DMS53 treated with DMSO at 0.1 percent for 48 hours (cell line): ENCODE data around the gene B3GNT5.
A peak's percentile ranks its signal among the peaks of the same experiment; 100 is the strongest.

ENCODE experiments used
- DNase-seq: peaks from one replicate; lab custom pipeline; 2025; ENCODE audit not compliant: unreplicated experiment; lab: John Stamatoyannopoulos, UW

Gene B3GNT5

DNA sequence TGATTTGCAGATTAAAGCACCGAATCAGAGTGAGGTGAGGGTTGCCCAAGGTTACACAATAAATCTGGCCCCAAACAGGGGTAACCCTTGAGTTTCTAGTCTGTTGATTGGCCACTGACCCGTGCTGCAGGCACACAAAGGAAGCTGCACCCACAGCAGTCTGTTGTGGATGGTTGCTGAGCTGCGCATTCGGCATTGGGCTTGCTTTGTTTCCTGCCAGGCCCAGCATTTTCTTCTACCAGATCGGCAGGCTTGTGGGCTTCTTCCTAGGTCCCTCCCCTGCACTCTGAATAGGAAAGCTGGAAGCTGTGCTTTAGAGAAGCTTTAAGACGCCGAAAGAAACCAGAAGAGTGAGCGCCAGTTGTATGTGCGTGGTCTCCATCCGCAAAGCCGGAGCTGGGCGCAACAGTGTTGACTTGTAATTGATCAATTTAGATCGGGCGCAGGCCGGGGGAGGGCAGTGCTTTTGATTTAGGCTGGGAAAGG is 12.1 kb downstream of the B3GNT5 start:
- DNase-seq = no peak

DNA sequence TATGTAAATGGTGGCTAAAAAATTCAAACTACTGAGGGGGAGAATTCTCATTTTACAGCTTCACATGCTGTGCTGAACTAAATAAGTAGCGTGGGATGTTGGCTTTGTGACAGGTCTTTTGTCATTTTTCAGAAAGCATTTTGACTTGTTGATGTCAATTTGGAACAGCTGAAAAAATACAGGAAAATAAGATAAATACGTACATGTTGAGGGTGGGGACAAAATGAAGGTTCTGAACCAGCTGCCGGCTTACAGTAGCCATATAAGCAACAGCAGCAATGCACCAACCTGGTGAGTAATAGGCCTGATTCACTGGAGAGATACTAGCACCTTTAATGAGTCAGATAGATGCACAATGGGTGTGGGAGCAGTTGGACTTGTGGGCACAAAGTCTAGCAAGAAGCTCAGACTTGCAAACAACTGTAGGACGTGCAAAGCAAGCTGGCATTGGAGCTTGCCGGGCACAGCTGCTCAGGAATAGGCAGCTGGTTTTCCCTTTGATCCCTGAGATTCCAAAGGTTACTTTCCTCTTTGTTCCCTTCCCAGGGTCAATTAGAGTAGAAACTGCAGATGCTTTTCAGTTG is 12.9 kb downstream of the B3GNT5 start:
- DNase-seq = peak; percentile 47

DNA sequence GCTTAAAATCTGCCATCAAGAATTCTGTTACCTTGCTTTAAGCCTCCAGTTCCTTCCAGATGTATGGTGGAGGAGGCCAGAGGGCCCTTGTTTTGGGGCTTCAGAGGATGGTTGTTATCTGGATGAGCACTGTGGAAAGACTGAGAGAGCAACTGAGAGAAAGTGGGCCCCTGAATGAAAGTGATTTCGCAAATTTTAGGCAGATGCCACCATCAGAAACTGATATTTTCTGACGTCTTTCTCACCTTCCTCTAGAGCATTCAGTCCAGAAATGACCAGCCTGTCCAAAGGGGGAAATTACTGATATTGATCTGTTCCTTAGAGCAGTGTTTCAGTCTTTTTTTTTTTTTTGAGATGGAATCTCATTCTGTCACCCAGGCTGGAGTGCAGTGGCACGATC is 13.4 kb downstream of the B3GNT5 start:
- DNase-seq = no peak

DNA sequence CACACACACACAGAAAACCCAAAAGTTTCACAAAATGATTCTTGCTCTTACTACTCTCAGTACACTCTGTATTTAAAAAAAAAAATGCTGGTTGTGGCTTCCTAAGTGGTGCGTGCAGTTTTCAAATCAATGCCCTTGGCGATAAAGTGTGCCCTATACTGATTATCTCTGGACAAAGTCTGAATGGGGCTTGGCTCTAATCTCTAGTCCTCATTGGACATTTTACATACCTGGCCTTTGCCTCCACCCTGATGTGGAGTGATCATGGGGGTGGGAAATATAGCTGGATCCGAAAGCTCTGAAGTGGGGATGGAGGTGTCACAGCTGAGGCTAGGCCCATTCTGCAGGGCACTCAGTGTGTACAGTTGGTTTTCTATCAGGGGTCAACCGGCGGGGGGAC is 14.1 kb downstream of the B3GNT5 start:
- no peak for DNase-seq

DNA sequence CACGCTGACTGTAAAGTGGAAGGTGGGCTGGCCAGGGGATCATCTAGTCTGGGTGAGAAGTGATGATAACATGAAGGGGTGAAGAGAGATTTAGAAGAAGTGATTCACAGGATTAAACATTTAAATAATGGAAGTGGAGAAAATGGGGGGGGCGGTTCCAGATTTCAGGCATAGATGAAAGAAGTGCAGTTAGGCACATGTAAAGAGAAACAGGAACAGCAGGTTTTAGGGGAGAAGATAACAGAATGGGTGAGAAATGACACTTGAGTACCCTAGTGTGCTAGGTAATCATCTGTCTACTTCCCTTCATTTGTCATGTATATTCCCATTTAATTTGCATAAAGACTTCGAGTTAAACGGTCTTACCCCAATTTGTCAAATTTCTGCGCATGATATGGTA is 15.3 kb downstream of the B3GNT5 start:
- DNase-seq = no peak

DNA sequence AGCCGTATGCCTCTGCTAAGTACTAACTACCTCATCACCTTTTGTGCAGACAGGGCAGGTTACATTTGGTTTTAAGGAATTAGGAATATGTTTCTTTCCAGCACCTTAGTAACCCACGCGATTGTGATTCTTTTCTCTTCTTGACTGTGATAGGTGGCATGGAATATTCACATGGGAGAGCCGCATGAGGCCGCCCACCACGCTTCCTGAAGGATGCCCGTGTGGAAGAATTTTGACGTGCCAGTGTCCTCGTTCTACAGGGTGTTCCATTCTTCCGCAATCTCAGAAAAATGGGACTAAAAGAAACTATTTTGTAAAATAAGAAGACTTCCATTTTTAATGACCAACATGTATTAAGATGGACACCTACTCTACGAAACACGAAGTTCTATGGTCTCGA is 16.3 kb downstream of the B3GNT5 start:
- DNase-seq = no peak

DNA sequence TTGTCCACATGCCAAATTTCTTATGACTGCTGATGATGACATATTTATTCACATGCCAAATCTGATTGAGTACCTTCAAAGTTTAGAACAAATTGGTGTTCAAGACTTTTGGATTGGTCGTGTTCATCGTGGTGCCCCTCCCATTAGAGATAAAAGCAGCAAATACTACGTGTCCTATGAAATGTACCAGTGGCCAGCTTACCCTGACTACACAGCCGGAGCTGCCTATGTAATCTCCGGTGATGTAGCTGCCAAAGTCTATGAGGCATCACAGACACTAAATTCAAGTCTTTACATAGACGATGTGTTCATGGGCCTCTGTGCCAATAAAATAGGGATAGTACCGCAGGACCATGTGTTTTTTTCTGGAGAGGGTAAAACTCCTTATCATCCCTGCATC is 17.3 kb downstream of the B3GNT5 start:
- no peak for DNase-seq

DNA sequence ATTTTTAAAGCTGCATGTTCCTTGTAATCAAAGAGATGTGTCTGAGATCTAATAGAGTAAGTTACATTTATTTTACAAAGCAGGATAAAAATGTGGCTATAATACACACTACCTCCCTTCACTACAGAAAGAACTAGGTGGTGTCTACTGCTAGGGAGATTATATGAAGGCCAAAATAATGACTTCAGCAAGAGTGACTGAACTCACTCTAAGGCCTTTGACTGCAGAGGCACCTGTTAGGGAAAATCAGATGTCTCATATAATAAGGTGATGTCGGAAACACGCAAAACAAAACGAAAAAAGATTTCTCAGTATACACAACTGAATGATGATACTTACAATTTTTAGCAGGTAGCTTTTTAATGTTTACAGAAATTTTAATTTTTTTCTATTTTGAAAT is 19.1 kb downstream of the B3GNT5 start:
- no peak for DNase-seq

DNA sequence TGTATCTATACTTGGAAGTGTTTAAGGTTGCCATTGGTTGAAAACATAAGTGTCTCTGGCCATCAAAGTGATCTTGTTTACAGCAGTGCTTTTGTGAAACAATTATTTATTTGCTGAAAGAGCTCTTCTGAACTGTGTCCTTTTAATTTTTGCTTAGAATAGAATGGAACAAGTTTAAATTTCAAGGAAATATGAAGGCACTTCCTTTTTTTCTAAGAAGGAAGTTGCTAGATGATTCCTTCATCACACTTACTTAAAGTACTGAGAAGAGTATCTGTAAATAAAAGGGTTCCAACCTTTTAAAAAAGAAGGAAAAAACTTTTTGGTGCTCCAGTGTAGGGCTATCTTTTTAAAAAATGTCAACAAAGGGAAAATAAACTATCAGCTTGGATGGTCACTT is 19.7 kb downstream of the B3GNT5 start:
- DNase-seq = no peak

DNA sequence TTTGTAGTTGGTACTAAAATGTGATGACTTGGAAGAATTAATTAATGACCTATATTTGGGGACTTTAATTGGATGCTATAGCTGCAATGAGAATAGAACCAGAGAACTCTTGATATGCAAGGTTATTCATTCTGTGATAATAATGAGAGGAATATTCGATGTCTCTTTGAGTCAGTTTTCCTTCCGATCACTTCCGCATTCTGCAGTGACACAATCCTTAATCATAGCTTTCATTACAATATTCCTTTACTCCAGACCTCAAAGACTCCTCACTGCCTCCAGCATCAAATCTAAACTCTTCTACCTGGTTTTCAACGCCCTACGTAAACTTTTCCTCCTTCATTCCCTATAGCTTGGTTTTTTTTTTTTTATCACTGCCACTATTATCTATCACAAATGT is 21.6 kb downstream of the B3GNT5 start:
- DNase-seq = no peak

DNA sequence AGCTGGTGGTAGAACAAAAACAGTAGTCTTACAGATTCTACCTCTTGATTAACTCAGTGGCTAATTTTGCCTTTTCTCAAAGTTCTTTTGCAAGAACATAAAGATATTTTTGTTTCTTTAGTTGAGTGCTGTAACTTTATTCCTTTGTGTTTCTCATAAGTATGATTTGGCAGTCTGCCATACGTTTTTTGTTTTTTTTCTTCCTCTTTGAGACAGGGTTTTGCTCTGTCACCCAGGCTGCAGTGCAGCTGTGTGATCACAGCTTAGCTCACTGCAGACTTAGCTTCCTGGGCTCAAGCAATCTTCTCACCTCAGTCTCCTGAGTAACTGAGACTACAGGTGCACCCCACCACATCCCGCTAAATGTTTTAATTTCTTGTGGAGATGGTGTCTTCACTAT is 22.4 kb downstream of the B3GNT5 start:
- peak; percentile 36 for DNase-seq

DNA sequence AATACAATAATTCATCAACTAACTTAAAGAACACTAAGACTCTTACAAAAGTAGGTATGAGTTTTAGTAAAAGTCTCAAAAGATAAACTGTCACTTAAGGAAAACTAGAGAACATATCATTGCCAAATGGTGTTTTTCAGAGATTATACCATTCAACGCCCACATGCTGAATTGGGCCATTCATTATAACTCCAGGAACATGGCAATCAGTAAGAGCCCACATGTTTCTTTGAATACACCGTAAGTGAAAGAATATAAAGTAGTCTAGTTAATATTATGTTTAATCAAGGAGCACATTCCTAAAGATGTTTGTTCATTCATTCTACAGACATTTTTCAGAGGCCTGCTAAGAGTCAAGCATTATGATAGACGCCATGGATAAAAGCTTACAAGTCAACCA is 22.9 kb downstream of the B3GNT5 start:
- no peak for DNase-seq

DNA sequence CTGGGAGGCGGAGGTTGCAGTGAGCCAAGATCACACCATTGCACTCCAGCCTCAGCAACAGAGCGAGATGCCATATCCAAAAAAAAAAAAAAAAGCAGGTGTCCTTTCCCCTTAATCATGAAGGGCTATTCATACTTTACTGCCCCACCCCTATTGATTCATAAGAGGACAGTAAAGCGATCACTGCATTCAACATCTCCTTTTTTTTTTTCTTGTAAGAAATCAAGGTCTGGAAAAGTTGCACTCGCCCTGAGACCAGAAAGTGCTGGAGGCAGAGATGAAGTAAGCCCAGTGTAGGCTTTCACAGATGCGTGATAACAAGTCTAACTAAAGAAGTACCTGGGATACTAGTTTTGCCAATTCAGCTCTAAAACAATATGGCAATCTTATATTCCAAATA is 24.2 kb downstream of the B3GNT5 start:
- DNase-seq = no peak

DNA sequence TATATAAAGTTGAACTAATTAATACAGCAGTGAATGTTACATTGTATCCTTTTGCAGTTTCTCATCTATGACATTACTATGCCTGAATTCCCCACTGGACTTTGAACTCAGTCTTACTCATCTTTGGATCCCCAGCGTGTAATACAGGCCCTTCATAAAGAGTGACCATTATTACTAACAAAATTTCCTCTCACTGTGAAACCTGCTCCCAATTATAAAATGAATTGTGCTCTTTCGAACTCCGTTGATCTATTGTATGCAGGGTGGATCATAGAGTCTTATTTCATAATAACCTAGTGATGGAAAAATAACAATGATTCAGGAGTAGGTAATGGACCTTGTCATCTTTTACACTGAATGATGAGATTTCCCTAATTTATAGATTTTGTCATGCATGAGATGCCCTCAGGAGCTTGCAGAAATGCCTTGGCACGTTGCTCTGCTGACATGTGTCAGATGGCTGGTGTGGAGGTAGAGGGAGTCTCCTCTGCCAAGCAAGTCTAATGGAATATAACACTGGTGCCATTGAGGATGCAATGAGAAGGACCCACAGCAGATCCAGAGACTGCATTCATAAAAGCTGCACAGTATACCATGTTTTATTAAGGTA is 25.5 kb downstream of the B3GNT5 start:
- peak; percentile 30 for DNase-seq

DNA sequence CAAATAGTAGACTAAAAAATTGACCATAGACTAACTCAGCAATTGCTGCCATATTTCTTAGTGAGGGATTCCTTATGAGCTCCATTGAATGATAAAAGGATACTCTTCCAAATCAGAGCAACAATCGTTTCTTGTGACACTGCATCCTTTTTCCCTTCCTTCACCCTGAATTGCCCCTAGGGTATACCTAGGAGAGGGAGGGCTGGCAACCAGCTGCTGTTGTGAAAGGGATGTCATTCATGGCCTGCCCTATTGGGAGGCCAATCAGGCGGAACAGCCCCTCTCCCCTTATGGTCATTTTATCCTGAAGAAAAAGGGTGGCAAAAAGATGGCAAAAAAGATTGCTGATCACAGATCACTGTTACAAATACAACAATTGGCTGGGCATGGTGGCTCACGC is 26.3 kb downstream of the B3GNT5 start:
- DNase-seq = no peak

DNA sequence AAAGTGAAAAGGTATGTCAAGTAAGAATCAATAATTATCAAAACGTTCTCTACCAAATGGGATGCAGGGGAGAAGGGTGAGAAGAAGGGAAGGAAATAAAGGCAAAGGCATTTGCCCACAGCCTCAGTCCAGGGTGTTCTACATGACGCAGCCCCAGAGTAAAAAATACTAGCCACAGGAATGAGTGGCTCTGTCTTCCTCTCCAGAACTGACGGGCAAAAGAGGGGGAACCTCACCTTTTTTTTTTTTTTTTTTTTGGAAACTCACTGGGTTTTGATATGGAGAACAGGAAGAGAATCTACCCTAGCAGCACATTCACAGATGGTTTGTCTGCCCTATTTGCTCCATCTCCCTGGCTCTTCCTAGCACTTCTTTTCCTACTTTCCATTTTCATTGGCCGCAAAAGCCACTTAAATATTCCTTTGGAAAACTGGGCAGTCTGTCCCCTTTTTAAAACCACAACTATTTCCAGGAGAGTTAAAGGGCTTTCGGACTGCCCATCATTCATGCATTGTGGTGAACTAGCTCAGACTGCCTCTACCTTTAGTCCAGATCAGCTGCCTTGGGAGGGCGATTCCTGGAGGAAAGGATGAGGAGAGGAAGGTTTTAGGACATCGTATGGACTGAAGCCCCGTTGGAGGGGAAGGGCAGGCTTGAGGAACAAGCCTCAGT is 28.2 kb downstream of the B3GNT5 start:
- no peak for DNase-seq

DNA sequence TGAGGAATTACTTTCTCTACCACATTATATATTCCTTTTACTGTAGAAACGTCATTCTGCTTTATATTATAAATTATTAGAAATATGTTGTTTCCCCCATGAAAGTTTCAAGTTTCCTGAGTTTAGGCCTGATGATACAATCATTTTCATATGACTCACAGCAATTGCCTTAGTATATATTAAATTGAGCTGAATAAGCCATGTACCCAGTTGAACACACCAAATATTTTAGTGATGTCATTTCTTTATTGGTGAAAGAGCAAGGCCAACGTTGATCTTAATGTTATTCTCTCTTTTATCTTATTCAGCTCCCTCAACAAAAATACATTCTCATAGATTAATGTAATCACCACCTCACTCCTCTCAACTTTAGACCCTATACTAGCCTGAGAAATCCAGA is 30.8 kb downstream of the B3GNT5 start:
- no peak for DNase-seq

DNA sequence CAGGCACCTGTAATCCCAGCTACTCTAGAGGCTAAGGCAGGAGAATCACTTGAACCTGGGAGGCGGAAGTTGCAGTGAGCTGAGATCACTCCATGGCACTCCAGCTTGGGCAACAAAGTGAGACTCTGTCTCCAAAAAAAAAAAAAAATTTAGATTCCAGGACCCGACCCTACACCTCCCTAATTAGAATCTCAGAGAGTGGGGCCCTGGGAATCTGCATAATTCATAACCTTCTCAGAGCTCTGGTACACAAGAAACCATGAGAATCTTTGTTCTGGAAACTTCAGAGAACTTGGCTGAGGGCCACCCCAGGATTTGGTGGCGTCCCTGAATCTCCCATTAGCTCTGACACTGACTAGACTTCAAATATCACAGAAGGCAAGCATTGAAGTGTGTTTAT is 31.5 kb downstream of the B3GNT5 start:
- DNase-seq = no peak

DNA sequence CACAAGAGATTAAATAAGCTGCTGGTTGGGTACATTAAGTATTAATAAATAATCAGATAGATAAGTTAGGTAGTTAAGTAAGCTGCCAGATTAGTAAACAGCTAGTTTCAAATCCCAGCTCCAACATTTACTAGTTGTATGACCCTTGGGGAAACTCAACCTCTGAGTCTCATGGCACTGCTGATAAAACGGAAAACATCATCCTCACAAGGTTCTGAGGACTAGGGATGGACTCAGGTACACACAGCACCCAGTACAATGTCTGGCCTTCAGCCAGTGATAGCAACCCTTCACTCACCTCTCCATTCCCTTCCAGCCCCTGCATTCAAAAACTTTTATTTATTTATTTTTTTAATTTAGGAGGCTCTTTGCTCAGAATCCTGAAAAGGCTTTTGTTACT is 32.3 kb downstream of the B3GNT5 start:
- no peak for DNase-seq

DNA sequence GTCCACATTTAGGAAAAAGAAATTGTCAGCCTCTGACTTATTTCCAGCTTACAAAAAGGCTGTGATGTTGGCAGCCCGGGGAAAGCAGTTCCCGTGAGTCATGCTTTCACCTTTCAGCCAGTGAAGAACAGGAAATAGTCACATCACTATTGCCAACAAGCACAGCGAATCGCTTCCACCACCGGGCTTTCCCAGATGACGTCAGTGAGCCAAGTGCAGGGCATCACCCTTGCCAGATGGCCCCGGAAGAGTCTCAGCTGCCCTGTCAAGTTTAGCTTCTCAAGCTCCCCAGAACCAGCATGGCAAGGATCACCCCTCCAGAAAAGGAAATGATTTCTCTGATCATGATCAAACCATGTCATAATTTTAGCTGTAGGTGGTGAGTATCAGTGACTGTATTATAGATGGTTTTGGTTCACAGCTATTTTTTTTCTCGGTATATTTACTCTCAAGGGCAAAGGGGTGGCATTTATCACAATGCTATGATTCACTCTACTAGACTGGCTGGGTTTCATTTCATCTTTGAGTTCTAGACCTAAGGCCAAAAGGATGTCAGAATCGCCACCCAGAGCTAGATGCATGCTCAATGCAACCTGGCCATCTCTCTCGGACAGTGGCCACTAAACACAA is 32.9 kb downstream of the B3GNT5 start:
- DNase-seq = peak; percentile 95

DNA sequence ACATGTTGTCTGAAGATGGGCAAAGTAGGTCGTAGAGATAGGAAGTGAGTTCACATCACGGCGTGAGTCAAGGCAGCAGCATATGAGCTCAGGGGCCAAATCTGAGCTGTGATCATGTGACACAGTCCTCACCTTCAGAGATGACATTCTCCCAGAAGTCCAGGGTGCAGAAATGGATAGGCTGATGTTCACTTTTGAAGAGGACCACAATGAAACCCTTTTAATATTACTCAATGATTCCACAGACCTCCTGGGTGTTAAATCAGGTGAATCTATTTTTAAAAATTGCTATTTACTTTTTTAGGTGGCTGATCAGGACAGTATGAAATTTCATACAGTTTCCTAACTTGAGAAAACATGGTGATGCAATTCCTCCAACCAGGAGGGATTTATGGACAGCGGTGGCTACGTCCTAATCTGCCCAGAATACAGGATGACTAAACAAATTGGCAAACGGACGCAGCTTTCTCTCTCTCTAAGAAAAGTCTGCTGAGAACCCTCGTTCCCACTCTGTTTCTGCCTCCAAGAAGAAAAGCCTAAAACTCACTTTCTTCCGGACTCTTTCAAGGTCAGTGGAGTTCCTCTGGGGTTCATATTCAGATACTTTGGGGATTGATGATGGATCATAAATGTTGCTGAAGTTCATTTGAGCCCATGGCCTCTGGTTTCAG is 34.4 kb downstream of the B3GNT5 start:
- DNase-seq = no peak

DNA sequence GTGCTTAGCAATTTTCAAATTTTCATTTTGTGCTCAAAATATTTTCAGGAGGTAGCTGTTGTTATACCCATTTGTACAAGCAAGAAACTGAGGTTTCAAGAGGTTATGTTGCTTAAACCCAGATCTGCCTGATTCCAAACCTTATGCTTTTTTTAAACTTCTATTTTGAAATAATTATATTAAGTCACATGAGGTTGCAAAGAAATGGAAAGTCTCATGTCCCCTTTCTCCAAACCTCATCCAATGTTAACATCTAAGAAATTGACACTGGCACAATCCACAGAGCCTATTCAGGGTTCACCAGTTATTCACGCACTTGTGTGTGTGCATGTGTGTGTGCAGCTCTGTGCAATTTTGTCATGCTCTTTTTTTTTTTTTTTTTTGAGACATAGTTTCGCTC is 35.1 kb downstream of the B3GNT5 start:
- DNase-seq = no peak
